Mucosa of descending colon (tissue), 3 donors: ENCODE data around the gene ICAM1. TPM values are rescaled to one million over a fixed set of nuclear protein-coding genes. Genes with fewer than 3 reads are reported as not detected.

Experiments
- ATAC-seq: fragments of 200-7000 bp; cut with Tn5 transposase; one replicate; pipeline ENCODE4 v1.9.1; 2020; ENCODE audit warnings: mild to moderate bottlenecking, moderate library complexity
- DNase-seq, 3 donors: peaks; one replicate each; pipeline ENCODE4 v3.0.0-alpha.2; 2020
- H3K36me3 ChIP-seq: fragments of 200-600 bp; one replicate; pipeline ENCODE4 v1.8.0; 2021; ENCODE audit warnings: low read depth, mild to moderate bottlenecking
- H3K4me1 ChIP-seq: fragments of 200-600 bp; one replicate; pipeline ENCODE4 v1.8.0; 2021; ENCODE audit warnings: low read depth, mild to moderate bottlenecking
- H3K4me3 ChIP-seq: fragments of 200-600 bp; one replicate; pipeline ENCODE4 v1.8.0; 2021; ENCODE audit warnings: mild to moderate bottlenecking
- H3K9me3 ChIP-seq: fragments of 200-600 bp; one replicate; pipeline ENCODE4 v1.8.0; 2021; ENCODE audit warnings: mild to moderate bottlenecking
- CTCF ChIP-seq: fragments of 200-600 bp; IDR thresholded peaks from one replicate; pipeline ENCODE4 v1.8.0; 2022; ENCODE audit warnings: antibody characterized with exemption, mild to moderate bottlenecking
- intact Hi-C, 2 donors: fragments of 100-400 bp; cut with DNase I in 1 of 2; cut with micrococcal nuclease in 1 of 2; formaldehyde crosslinking; loops; one replicate each; pipeline versions ENCODE4 v1.11.0 to v1.11.1; 2022; cut with DNase I, micrococcal nuclease
- total RNA-seq, 3 donors: library from RNA; stranded (reverse); fragmentation: NEBNext Ultra II Directional in 2 of 3; extraction: Animal tissue kit (Norgen Biotek cat#: 25700) in 2 of 3; gene quantifications; one replicate each; pipeline versions ENCODE4 v1.2.1 to v1.2.4, GENCODE V29; 2021 to 2023
- donor health status: DM: no; HTN: no; CAD: no; lungs with moderate emphysema.
- donor health status: DM: no; HTN: no; CAD: no.
- donor health status: DM: no; HTN: yes; CAD: no.

ICAM1 gene
- total RNA-seq, 3 donors from 2014 or later: 10.7 to 13.9 (median 13.4) TPM

- Histone ChIP-seq H3K36me3 (no peaks in the 10 kb centered on the region), H3K9me3 (no peaks in the 10 kb centered on the region), H3K4me3 (peak within 1 kb of the TSS; percentile 94), H3K4me1 (peaks cover 10% of the 10 kb centered on the region)
- peak; percentile 95 to 99 (median 96) for DNase-seq
- intact Hi-C loops: no loop called here
- TF ChIP-seq CTCF: no peak
- peak; percentile 97 for ATAC-seq
Observed at GRCh38 chr19:10251792-10252694, 18.9 kb upstream of the ICAM1 start, which contains the start of gene MRPL4. TSS of gene MRPL4 (plus strand) at chr19:10252214. CDS start at chr19:10252254, 40 bp downstream.

- no peak for TF ChIP-seq CTCF
- no peaks in the 10 kb centered on the region for H3K9me3 ChIP-seq
- intact Hi-C loops: no loop called here
Observed at GRCh38 chr19:10252707-10253106, 18.2 kb upstream of the ICAM1 start.

GRCh38 chr19:10254244-10254643 is 16.7 kb upstream of the ICAM1 start:
- ATAC-seq (no peak), DNase-seq (no peak)
- Histone ChIP-seq H3K9me3 (no peaks in the 10 kb centered on the region), H3K36me3 (no peaks in the 10 kb centered on the region), H3K4me3 (no peak overlapping the region), H3K4me1 (peaks cover 10% of the 10 kb centered on the region)
- no peak for TF ChIP-seq CTCF
- intact Hi-C loops: no loop called here

More at GRCh38 chr19:10252707-10253106, 18.2 kb upstream of the ICAM1 start:
- ATAC-seq (no peak), DNase-seq (no peak)
- Histone ChIP-seq H3K36me3 (no peaks in the 10 kb centered on the region), H3K4me3 (peak overlapping the region; percentile 94), H3K4me1 (peaks cover 10% of the 10 kb centered on the region)

GRCh38 chr19:10255358-10255757 is 15.6 kb upstream of the ICAM1 start:
- intact Hi-C loops: no loop called here
- Histone ChIP-seq H3K36me3 (no peaks in the 10 kb centered on the region), H3K4me3 (no peak overlapping the region), H3K9me3 (no peaks in the 10 kb centered on the region), H3K4me1 (peaks cover 15% of the 10 kb centered on the region)
- ATAC-seq (no peak), DNase-seq (no peak)
- no peak for TF ChIP-seq CTCF

GRCh38 chr19:10256551-10256950 is 14.4 kb upstream of the ICAM1 start:
- peaks cover 15% of the 10 kb centered on the region for H3K4me1 ChIP-seq
- H3K36me3 ChIP-seq: no peaks in the 10 kb centered on the region

More at GRCh38 chr19:10256551-10256950, 14.4 kb upstream of the ICAM1 start:
- TF ChIP-seq CTCF: no peak
- ATAC-seq (no peak), DNase-seq (no peak)
- no peaks in the 10 kb centered on the region for H3K9me3 ChIP-seq
- intact Hi-C loops: no loop called here
- no peak overlapping the region for H3K4me3 ChIP-seq
